Activated CD8-positive, alpha-beta memory T cell treated with anti-CD3 and anti-CD28 coated beads for 48 hours (primary cell): ENCODE results near the gene LDB3.

ENCODE experiments used
- DNase-seq, 3 experiments: peaks; one replicate each; pipeline ENCODE4 v3.0.0-alpha.2; 2020; ENCODE audit warnings: low read depth in 2 of 3, low spot score in 2 of 3

Gene LDB3

GRCh38 chr10:86651631-86652331 is 16.5 kb upstream of the LDB3 start:
- no peak for DNase-seq

GRCh38 chr10:86652361-86653202 is 15.7 kb upstream of the LDB3 start:
- no peak for DNase-seq

- DNase-seq, result no peak
Measured at GRCh38 chr10:86653379-86653778, 14.9 kb upstream of the LDB3 start.

GRCh38 chr10:86653987-86654386 is 14.3 kb upstream of the LDB3 start:
- no peak for DNase-seq

GRCh38 chr10:86654411-86655172 is 13.7 kb upstream of the LDB3 start, which contains the start of gene OPN4:
TSS of gene OPN4 (plus strand) at chr10:86654547. CDS start at chr10:86654784, 237 bp downstream.
- no peak for DNase-seq

- no peak for DNase-seq
Measured at GRCh38 chr10:86655173-86655540, 13.2 kb upstream of the LDB3 start.

- no peak for DNase-seq
Measured at GRCh38 chr10:86655596-86655995, 12.7 kb upstream of the LDB3 start.

- DNase-seq, result no peak
Measured at GRCh38 chr10:86657011-86657395, 11.3 kb upstream of the LDB3 start.

- no peak for DNase-seq
Measured at GRCh38 chr10:86657396-86658011, 10.8 kb upstream of the LDB3 start.

- DNase-seq, result no peak
Measured at GRCh38 chr10:86658261-86658741, 10.0 kb upstream of the LDB3 start.

GRCh38 chr10:86658751-86659150 is 9.6 kb upstream of the LDB3 start:
- no peak for DNase-seq

GRCh38 chr10:86659161-86659691 is 9.1 kb upstream of the LDB3 start:
- DNase-seq, result no peak

GRCh38 chr10:86659721-86660453 is 8.4 kb upstream of the LDB3 start:
- no peak for DNase-seq

- no peak for DNase-seq
Measured at GRCh38 chr10:86661161-86662025, 6.9 kb upstream of the LDB3 start.

- DNase-seq, result no peak
Measured at GRCh38 chr10:86662186-86663045, 5.9 kb upstream of the LDB3 start.

- no peak for DNase-seq
Measured at GRCh38 chr10:86663046-86663345, 5.3 kb upstream of the LDB3 start.

GRCh38 chr10:86663576-86664339 is 4.6 kb upstream of the LDB3 start:
- DNase-seq, result no peak
